GM23248 (cell line): ENCODE results near the gene MT1F.

Experiments
- EZH2 ChIP-seq: fragments of 200-600 bp; sonication (generic); IDR thresholded peaks from 2 replicates; pipeline ENCODE4 v1.6.1; 2018; ENCODE audit warnings: antibody characterized with exemption, mild to moderate bottlenecking; ENCODE audit not compliant: insufficient read depth, poor library complexity, severe bottlenecking
- EZH2phosphoT487 ChIP-seq: fragments of 200-600 bp; sonication (generic); IDR thresholded peaks from 2 replicates; pipeline ENCODE4 v1.6.1; 2018; ENCODE audit warnings: antibody characterized with exemption, moderate library complexity, mild to moderate bottlenecking, low read depth; ENCODE audit not compliant: insufficient read depth

DNA sequence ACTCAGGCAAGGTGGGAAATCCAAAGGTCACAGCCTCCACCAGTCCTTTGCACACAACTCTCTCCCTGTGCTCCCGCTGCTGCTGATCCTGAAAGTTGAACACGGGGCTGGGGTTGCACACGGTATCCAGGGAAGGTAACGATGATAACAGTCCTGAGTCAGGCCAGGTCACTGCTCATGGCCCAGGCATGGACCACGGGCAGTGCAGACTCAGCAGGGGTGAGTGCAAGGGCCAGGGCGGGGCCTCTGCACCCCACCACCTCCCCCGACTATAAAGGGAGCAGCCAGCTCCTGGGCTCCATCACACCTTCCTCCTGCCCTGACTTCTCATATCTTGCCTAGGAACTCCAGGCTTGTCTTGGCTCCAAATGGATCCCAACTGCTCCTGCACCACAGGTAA, 6.2 kb upstream of the MT1F start, which contains the start of gene MT1B:
- TF ChIP-seq EZH2 = no peak
- TF ChIP-seq EZH2phosphoT487 = no peak
